ENCODE measurements around the gene NTRK3.
"Not testable (repeated sequence)": the region's sequence is repeated elsewhere in the genome, so short reads cannot be mapped to it uniquely, and the experiment has no call there.

The NTRK3 gene

DNA sequence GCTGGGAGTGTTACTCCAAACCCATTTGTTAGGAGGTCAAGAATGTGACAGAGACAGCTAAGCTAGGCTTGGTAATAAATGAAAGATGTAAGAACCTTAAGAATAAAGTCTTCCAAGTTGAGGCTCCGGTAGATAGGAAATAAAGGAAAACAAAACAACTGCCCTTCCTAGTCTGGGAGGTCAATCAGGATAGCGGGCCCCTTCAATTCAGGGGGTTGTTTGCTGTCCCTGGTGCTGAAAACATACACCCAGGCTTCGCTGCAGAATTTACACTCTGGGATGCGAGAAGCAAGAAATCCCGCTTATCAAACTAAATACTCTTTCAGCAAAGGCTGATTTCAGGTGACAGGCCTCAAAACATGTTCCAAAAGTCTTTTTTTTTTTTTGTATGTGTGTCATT, 393.4 kb downstream of the NTRK3 start:
- H2AFZ ChIP-seq (ENCODE audit: low read length, unreplicated experiment): no peak overlapping the region
- peaks cover 29% of the 10 kb centered on the region for H3K27me3 ChIP-seq (ENCODE audit: insufficient read depth, low read length)

DNA sequence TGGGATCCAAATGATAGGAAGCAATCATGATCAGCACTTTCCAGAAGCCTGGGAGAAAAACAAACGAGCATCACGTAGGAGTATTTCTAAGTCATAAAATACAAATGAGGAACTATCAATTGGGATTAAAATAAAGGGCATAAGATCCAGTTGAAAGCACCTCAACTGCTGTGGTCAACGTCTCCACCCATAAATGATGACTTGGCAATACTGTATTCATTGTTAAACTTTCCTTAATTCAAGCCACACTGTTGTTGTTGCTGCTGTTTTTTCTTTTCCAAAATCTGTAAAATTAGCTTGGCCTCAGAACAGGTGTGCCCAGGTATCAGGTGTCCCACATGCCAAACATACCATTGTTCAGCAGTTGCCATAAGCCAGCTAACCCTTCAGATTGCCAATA, 395.8 kb downstream of the NTRK3 start:
- H3K27ac ChIP-seq (ENCODE audit: low read depth, low read length): no peak overlapping the region
- H3K27me3 ChIP-seq (ENCODE audit: insufficient read depth, low read length): peaks cover 36% of the 10 kb centered on the region
- H2AFZ ChIP-seq (ENCODE audit: low read length, unreplicated experiment): no peak overlapping the region
- H3K36me3 ChIP-seq (ENCODE audit: insufficient read depth, low read length): no peaks in the 10 kb centered on the region
- H3K79me2 ChIP-seq (ENCODE audit: control insufficient read depth, insufficient read depth, low read length, unreplicated experiment): no peaks in the 10 kb centered on the region
- H3K4me1 ChIP-seq (ENCODE audit: control insufficient read depth, insufficient read depth, low read length, unreplicated experiment): no peaks in the 10 kb centered on the region
- H3K4me3 ChIP-seq (ENCODE audit: low read depth, low read length): no peak overlapping the region

More for the DNA sequence above, 393.4 kb downstream of the NTRK3 start:
- no peak overlapping the region for H3K4me3 ChIP-seq (ENCODE audit: low read depth, low read length)
- H3K79me2 ChIP-seq (ENCODE audit: control insufficient read depth, insufficient read depth, low read length, unreplicated experiment): no peaks in the 10 kb centered on the region
- no peaks in the 10 kb centered on the region for H3K36me3 ChIP-seq (ENCODE audit: insufficient read depth, low read length)
- no peaks in the 10 kb centered on the region for H3K4me1 ChIP-seq (ENCODE audit: control insufficient read depth, insufficient read depth, low read length, unreplicated experiment)
- H3K27ac ChIP-seq (ENCODE audit: low read depth, low read length): no peak overlapping the region

- no peaks in the 10 kb centered on the region for H3K4me1 ChIP-seq (ENCODE audit: control insufficient read depth, insufficient read depth, low read length, unreplicated experiment)
- H3K79me2 ChIP-seq (ENCODE audit: control insufficient read depth, insufficient read depth, low read length, unreplicated experiment): no peaks in the 10 kb centered on the region
- no peaks in the 10 kb centered on the region for H3K36me3 ChIP-seq (ENCODE audit: insufficient read depth, low read length)
- no peak overlapping the region for H2AFZ ChIP-seq (ENCODE audit: low read length, unreplicated experiment)
- H3K27me3 ChIP-seq (ENCODE audit: insufficient read depth, low read length): peaks cover 36% of the 10 kb centered on the region
- no peak overlapping the region for H3K27ac ChIP-seq (ENCODE audit: low read depth, low read length)
- no peak overlapping the region for H3K4me3 ChIP-seq (ENCODE audit: low read depth, low read length)
These were observed 397.9 kb downstream of the NTRK3 start for GRCh38 chr15:87858651-87859050.

DNA sequence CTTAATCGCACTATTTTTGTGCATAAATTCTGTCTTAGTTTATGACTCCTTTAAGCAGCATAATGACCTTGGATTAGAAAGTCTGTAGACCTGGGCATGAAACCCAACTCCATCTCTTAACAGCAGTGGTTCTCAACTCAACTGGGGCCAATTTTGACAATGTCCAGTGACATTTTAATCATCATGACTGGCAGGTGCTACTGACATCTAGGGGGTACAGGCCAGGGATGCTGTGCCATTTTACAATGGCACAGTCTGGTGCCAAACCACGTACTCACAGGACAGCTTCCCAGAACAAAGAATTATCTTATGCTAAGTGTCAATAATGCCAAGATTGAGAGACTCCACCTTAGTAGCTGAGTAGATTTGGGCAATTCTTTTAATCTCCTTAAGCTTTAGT, 405.0 kb downstream of the NTRK3 start:
- Histone ChIP-seq H3K36me3 (ENCODE audit: insufficient read depth, low read length) (no peaks in the 10 kb centered on the region), H3K4me3 (ENCODE audit: low read depth, low read length) (no peak overlapping the region), H3K27ac (ENCODE audit: low read depth, low read length) (no peak overlapping the region), H3K4me1 (ENCODE audit: control insufficient read depth, insufficient read depth, low read length, unreplicated experiment) (no peaks in the 10 kb centered on the region), H2AFZ (ENCODE audit: low read length, unreplicated experiment) (no peak overlapping the region), H3K27me3 (ENCODE audit: insufficient read depth, low read length) (0 out of 2 replicates have a peak, but pooled peaks cover 4% of the 10 kb centered on the region), H3K79me2 (ENCODE audit: control insufficient read depth, insufficient read depth, low read length, unreplicated experiment) (no peaks in the 10 kb centered on the region)

DNA sequence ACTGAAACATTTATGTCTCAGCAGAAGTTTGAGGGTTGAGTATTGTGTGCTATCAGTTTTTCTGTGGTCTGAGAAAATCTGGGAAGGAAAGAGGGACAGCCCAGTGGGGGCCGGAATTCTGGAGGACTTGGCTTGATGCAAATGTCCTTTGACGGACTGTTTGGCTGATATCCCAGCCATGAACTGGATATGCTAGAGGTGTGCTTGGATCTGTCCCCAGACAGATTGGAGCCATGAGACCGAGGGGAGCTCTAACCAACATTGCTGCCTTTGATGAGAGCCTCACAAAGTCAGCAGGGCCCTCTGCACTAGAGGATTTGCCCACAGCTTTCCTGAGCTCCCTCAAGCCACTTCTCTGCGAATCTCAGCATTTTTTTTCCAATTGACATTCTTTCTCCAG, 405.6 kb downstream of the NTRK3 start:
- H3K4me1 ChIP-seq (ENCODE audit: control insufficient read depth, insufficient read depth, low read length, unreplicated experiment): no peaks in the 10 kb centered on the region
- 0 out of 2 replicates have a peak, but pooled peaks cover 4% of the 10 kb centered on the region for H3K27me3 ChIP-seq (ENCODE audit: insufficient read depth, low read length)
- no peak overlapping the region for H3K27ac ChIP-seq (ENCODE audit: low read depth, low read length)
- no peak overlapping the region for H3K4me3 ChIP-seq (ENCODE audit: low read depth, low read length)
- no peaks in the 10 kb centered on the region for H3K79me2 ChIP-seq (ENCODE audit: control insufficient read depth, insufficient read depth, low read length, unreplicated experiment)
- no peaks in the 10 kb centered on the region for H3K36me3 ChIP-seq (ENCODE audit: insufficient read depth, low read length)
- H2AFZ ChIP-seq (ENCODE audit: low read length, unreplicated experiment): no peak overlapping the region

GRCh38 chr15:87849181-87849580, 407.4 kb downstream of the NTRK3 start:
- Histone ChIP-seq H2AFZ (ENCODE audit: low read length, unreplicated experiment) (no peak overlapping the region), H3K4me1 (ENCODE audit: control insufficient read depth, insufficient read depth, low read length, unreplicated experiment) (no peaks in the 10 kb centered on the region)

GRCh38 chr15:87848012-87848411, 408.5 kb downstream of the NTRK3 start:
- no peaks in the 10 kb centered on the region for H3K27me3 ChIP-seq (ENCODE audit: insufficient read depth, low read length)
- no peaks in the 10 kb centered on the region for H3K79me2 ChIP-seq (ENCODE audit: control insufficient read depth, insufficient read depth, low read length, unreplicated experiment)
- no peak overlapping the region for H2AFZ ChIP-seq (ENCODE audit: low read length, unreplicated experiment)
- no peaks in the 10 kb centered on the region for H3K4me1 ChIP-seq (ENCODE audit: control insufficient read depth, insufficient read depth, low read length, unreplicated experiment)
- H3K27ac ChIP-seq (ENCODE audit: low read depth, low read length): no peak overlapping the region
- H3K4me3 ChIP-seq (ENCODE audit: low read depth, low read length): no peak overlapping the region
- no peaks in the 10 kb centered on the region for H3K36me3 ChIP-seq (ENCODE audit: insufficient read depth, low read length)

More at GRCh38 chr15:87849181-87849580, 407.4 kb downstream of the NTRK3 start:
- Histone ChIP-seq H3K27ac (ENCODE audit: low read depth, low read length) (no peak overlapping the region), H3K27me3 (ENCODE audit: insufficient read depth, low read length) (no peaks in the 10 kb centered on the region), H3K36me3 (ENCODE audit: insufficient read depth, low read length) (no peaks in the 10 kb centered on the region), H3K4me3 (ENCODE audit: low read depth, low read length) (no peak overlapping the region), H3K79me2 (ENCODE audit: control insufficient read depth, insufficient read depth, low read length, unreplicated experiment) (no peaks in the 10 kb centered on the region)

DNA sequence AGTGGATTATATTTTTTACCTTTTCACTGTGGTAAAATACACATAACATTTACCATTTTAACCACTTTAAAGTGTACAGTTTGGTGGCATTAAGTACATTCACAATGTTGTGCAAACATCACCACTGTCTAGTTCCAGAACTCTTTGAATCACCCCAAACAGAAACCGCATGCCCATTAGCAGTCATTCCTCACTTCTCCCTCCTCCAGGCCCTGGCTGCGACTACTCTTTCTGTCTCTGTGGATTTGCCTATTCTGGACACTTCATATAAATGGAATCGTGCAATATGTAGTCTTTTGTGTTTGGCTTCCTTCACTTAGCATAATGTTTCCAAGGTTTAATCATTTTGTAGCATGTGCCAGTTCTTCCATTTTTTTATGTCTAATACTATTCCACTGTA, 409.8 kb downstream of the NTRK3 start:
- no peaks in the 10 kb centered on the region for H3K27me3 ChIP-seq (ENCODE audit: insufficient read depth, low read length)
- H3K4me3 ChIP-seq (ENCODE audit: low read depth, low read length): no peak overlapping the region
- H3K79me2 ChIP-seq (ENCODE audit: control insufficient read depth, insufficient read depth, low read length, unreplicated experiment): no peaks in the 10 kb centered on the region
- no peak overlapping the region for H2AFZ ChIP-seq (ENCODE audit: low read length, unreplicated experiment)
- H3K27ac ChIP-seq (ENCODE audit: low read depth, low read length): no peak overlapping the region
- H3K4me1 ChIP-seq (ENCODE audit: control insufficient read depth, insufficient read depth, low read length, unreplicated experiment): no peaks in the 10 kb centered on the region
- no peaks in the 10 kb centered on the region for H3K36me3 ChIP-seq (ENCODE audit: insufficient read depth, low read length)

DNA sequence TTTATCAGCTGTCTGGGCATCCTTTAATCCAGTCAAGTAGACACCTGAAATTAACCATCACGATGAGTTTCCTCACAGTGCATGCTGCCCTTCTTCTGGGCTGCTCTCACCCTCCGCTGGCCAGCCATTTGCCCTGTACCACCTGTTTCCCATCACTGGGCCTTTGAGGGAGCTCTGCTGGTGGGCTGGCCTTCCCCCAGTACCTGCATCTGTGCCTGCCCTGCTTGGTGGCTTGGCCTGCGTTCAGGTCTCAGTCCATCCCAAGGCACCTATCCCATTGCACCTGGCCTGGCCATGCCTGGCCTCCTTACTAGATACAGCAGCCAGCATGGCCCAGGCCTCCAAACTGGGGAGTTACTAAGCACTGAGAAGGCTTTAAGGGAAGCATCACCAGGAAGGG, 413.2 kb downstream of the NTRK3 start:
- H3K27ac ChIP-seq (ENCODE audit: low read depth, low read length): no peak overlapping the region
- no peaks in the 10 kb centered on the region for H3K79me2 ChIP-seq (ENCODE audit: control insufficient read depth, insufficient read depth, low read length, unreplicated experiment)
- no peaks in the 10 kb centered on the region for H3K27me3 ChIP-seq (ENCODE audit: insufficient read depth, low read length)
- no peak overlapping the region for H2AFZ ChIP-seq (ENCODE audit: low read length, unreplicated experiment)
- H3K4me1 ChIP-seq (ENCODE audit: control insufficient read depth, insufficient read depth, low read length, unreplicated experiment): no peaks in the 10 kb centered on the region
- no peaks in the 10 kb centered on the region for H3K36me3 ChIP-seq (ENCODE audit: insufficient read depth, low read length)
- no peak overlapping the region for H3K4me3 ChIP-seq (ENCODE audit: low read depth, low read length)

DNA sequence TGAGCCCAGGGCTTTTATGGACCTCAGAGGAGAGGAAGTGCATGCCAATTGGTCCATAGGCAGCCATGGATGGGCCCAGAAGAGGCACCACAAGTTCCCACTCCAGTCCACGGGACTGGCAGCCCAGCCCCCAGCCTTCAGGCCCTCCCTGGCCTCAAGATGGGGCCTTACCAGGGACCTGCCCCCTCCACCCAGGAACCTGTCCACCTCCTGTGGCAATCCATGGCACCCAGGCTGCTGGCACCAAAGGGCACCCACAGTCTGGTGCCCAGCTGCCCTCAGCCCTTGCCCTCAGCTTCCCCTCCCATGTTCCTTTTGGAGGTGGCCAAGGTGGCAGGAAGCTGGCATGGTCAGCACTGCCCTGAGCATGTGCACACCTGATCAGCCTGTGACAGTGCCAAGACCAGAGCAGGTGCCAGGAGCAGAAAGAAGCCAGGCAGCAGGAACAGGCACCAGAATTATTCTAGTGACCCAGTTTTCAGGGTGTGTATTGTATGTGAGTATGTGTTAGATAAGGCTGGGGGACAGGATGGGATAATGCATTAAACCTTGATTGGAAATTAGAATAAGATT, 415.0 kb downstream of the NTRK3 start:
- no peaks in the 10 kb centered on the region for H3K4me1 ChIP-seq (ENCODE audit: control insufficient read depth, insufficient read depth, low read length, unreplicated experiment)
- no peaks in the 10 kb centered on the region for H3K27me3 ChIP-seq (ENCODE audit: insufficient read depth, low read length)
- no peak overlapping the region for H2AFZ ChIP-seq (ENCODE audit: low read length, unreplicated experiment)
- H3K79me2 ChIP-seq (ENCODE audit: control insufficient read depth, insufficient read depth, low read length, unreplicated experiment): no peaks in the 10 kb centered on the region
- no peak overlapping the region for H3K4me3 ChIP-seq (ENCODE audit: low read depth, low read length)
- no peak overlapping the region for H3K27ac ChIP-seq (ENCODE audit: low read depth, low read length)
- no peaks in the 10 kb centered on the region for H3K36me3 ChIP-seq (ENCODE audit: insufficient read depth, low read length)

DNA sequence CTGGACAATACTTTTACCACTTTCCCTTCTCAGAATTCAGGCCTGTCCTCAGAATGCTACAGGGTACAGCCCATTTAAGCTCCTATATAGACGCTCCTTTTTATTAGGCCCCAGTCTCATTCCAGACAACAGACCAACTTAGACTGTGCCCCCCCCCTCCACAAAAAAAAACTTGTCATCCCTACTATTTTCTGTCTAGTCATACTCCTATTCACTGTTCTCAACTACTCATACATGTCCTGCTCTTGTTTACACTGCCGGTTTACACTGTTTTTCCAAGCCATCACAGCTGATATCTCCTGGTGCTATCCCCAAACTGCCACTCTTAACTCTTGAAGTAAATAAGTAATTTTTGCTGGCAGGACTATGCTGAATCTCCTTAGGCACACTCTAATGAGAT, 420.7 kb downstream of the NTRK3 start:
- not testable (repeated sequence) for H3K36me3 ChIP-seq (ENCODE audit: insufficient read depth, low read length); H3K27me3 ChIP-seq (ENCODE audit: insufficient read depth, low read length); H3K27ac ChIP-seq (ENCODE audit: low read depth, low read length)

More for the DNA sequence above, 420.7 kb downstream of the NTRK3 start:
- not testable (repeated sequence) for H2AFZ ChIP-seq (ENCODE audit: low read length, unreplicated experiment); H3K4me1 ChIP-seq (ENCODE audit: control insufficient read depth, insufficient read depth, low read length, unreplicated experiment); H3K79me2 ChIP-seq (ENCODE audit: control insufficient read depth, insufficient read depth, low read length, unreplicated experiment); H3K4me3 ChIP-seq (ENCODE audit: low read depth, low read length)

Measured in ACC112 (cell line).